KMS-11 (cell line): ENCODE results near the gene ATP2B1.

Experiments used
- H2AFZ ChIP-seq: fragments of 200-600 bp; sonication (generic); 2 replicates; pipeline ENCODE4 v1.6.1; 2016; ENCODE audit warnings: antibody characterized with exemption, mixed run types, low read depth
- H3K27ac ChIP-seq: fragments of 200-600 bp; sonication (generic); 2 replicates; pipeline ENCODE4 v1.6.1; 2016; ENCODE audit warnings: mild to moderate bottlenecking, mixed run types
- H3K27me3 ChIP-seq: fragments of 200-600 bp; sonication (generic); 2 replicates; pipeline ENCODE4 v1.6.1; 2017; ENCODE audit warnings: mild to moderate bottlenecking, low read depth, mixed run types, moderate library complexity; ENCODE audit not compliant: insufficient read depth
- H3K36me3 ChIP-seq: fragments of 200-600 bp; sonication (generic); 2 replicates; pipeline ENCODE4 v1.6.1; 2017; ENCODE audit warnings: mild to moderate bottlenecking, mixed run types; ENCODE audit not compliant: insufficient read depth
- H3K4me1 ChIP-seq: fragments of 200-600 bp; sonication (generic); 2 replicates; pipeline ENCODE4 v1.6.1; 2016; ENCODE audit warnings: mild to moderate bottlenecking, low read depth, mixed run types; ENCODE audit not compliant: poor library complexity, severe bottlenecking
- H3K4me2 ChIP-seq: fragments of 200-600 bp; sonication (generic); 2 replicates; pipeline ENCODE4 v1.7.0; 2016; ENCODE audit warnings: mild to moderate bottlenecking, mixed run types
- H3K4me3 ChIP-seq: fragments of 200-600 bp; sonication (generic); IDR thresholded peaks from 2 replicates; pipeline ENCODE4 v1.6.1; 2017; ENCODE audit warnings: low read depth, low read length, mixed read lengths; ENCODE audit not compliant: insufficient read depth
- H3K79me2 ChIP-seq: fragments of 200-600 bp; sonication (generic); 2 replicates; pipeline ENCODE4 v1.6.1; 2016; ENCODE audit warnings: low read depth, mixed run types; ENCODE audit not compliant: insufficient read depth
- H3K9ac ChIP-seq: fragments of 200-600 bp; sonication (generic); 2 replicates; pipeline ENCODE4 v1.6.1; 2016; ENCODE audit warnings: mild to moderate bottlenecking, mixed run types
- H4K20me1 ChIP-seq: fragments of 200-600 bp; sonication (generic); 2 replicates; pipeline ENCODE4 v1.6.1; 2016; ENCODE audit warnings: mild to moderate bottlenecking, mixed run types; ENCODE audit not compliant: insufficient read depth
- CTCF ChIP-seq: fragments of 200-600 bp; sonication (generic); conservative IDR thresholded peaks from 2 replicates; pipeline ENCODE4 v1.6.1; 2017; ENCODE audit warnings: low read depth, mild to moderate bottlenecking, antibody characterized with exemption, low read length, moderate library complexity, mixed read lengths

The ATP2B1 gene

GRCh38 chr12:89634508-89634907, 74.1 kb downstream of the ATP2B1 start:
- Histone ChIP-seq H4K20me1 (no peaks in the 10 kb centered on the region), H2AFZ (no peak overlapping the region), H3K9ac (no peak overlapping the region), H3K27ac (no peak overlapping the region), H3K4me3 (no peak overlapping the region), H3K27me3 (no peaks in the 10 kb centered on the region), H3K4me2 (no peak overlapping the region), H3K36me3 (no peaks in the 10 kb centered on the region), H3K4me1 (no peaks in the 10 kb centered on the region), H3K79me2 (no peaks in the 10 kb centered on the region)
- TF ChIP-seq CTCF = no peak

GRCh38 chr12:89632778-89633177, 75.9 kb downstream of the ATP2B1 start:
- H3K4me2 ChIP-seq = no peak overlapping the region
- no peaks in the 10 kb centered on the region for H3K4me1 ChIP-seq
- no peaks in the 10 kb centered on the region for H3K27me3 ChIP-seq
- H3K9ac ChIP-seq = no peak overlapping the region
- H3K27ac ChIP-seq = no peak overlapping the region
- H2AFZ ChIP-seq = no peak overlapping the region
- no peaks in the 10 kb centered on the region for H4K20me1 ChIP-seq
- no peaks in the 10 kb centered on the region for H3K79me2 ChIP-seq
- H3K36me3 ChIP-seq = no peaks in the 10 kb centered on the region
- H3K4me3 ChIP-seq = no peak overlapping the region
- no peak for TF ChIP-seq CTCF

- Histone ChIP-seq H3K4me2 (no peak overlapping the region), H4K20me1 (no peaks in the 10 kb centered on the region), H2AFZ (no peak overlapping the region), H3K4me3 (no peak overlapping the region), H3K27me3 (no peaks in the 10 kb centered on the region), H3K27ac (no peak overlapping the region), H3K4me1 (peaks cover 10% of the 10 kb centered on the region), H3K9ac (no peak overlapping the region), H3K79me2 (no peaks in the 10 kb centered on the region), H3K36me3 (no peaks in the 10 kb centered on the region)
- TF ChIP-seq CTCF = no peak
Measured at GRCh38 chr12:89622115-89622514, 86.5 kb downstream of the ATP2B1 start.

- Histone ChIP-seq H3K36me3 (no peaks in the 10 kb centered on the region), H3K4me2 (no peak overlapping the region), H3K27ac (no peak overlapping the region)
Measured at GRCh38 chr12:89621521-89621920, 87.1 kb downstream of the ATP2B1 start.

More at GRCh38 chr12:89621521-89621920, 87.1 kb downstream of the ATP2B1 start:
- no peaks in the 10 kb centered on the region for H4K20me1 ChIP-seq
- no peaks in the 10 kb centered on the region for H3K79me2 ChIP-seq
- no peaks in the 10 kb centered on the region for H3K27me3 ChIP-seq
- no peak overlapping the region for H3K4me3 ChIP-seq
- TF ChIP-seq CTCF = no peak
- no peak overlapping the region for H3K9ac ChIP-seq
- no peak overlapping the region for H2AFZ ChIP-seq
- peaks cover 10% of the 10 kb centered on the region for H3K4me1 ChIP-seq
